GM20000 (cell line): ENCODE data around the gene WBP4.
A peak's percentile ranks its signal among the peaks of the same experiment; 100 is the strongest.
"Not testable (repeated sequence)": the region's sequence is repeated elsewhere in the genome, so short reads cannot be mapped to it uniquely, and the experiment has no call there.

Experiments used
- DNase-seq: peaks from one replicate; pipeline ENCODE4 v3.0.0; 2012; ENCODE audit warnings: low spot score
- TF ChIP-seq, protein P1 (sequence below): IDR thresholded peaks from 2 replicates; pipeline ENCODE4 v1.5.1; 2012; ENCODE audit warnings: mild to moderate bottlenecking, control low read depth; ENCODE audit errors: extremely low read depth, missing control alignments

Gene WBP4

DNA sequence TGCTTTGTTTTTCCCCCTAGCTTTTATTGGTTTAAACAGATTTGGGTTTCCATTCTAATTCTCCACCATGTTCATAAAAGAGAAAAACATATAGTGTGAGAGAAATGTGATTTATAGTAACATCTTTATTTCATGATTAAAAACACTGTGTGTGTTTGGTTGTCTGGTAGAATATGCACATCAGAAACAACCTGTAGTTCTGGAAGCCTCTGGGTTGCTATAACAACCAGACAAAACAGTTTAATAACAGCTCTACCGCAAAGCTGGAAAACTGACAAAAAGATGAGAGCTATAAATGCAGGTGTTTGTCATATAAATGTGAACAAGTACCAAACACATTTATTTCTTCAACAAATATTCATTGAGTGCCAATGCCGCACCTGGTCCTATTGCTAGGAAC, 61.5 kb downstream of the WBP4 start:
- DNase-seq = no peak
- TF ChIP-seq, protein P1, sequence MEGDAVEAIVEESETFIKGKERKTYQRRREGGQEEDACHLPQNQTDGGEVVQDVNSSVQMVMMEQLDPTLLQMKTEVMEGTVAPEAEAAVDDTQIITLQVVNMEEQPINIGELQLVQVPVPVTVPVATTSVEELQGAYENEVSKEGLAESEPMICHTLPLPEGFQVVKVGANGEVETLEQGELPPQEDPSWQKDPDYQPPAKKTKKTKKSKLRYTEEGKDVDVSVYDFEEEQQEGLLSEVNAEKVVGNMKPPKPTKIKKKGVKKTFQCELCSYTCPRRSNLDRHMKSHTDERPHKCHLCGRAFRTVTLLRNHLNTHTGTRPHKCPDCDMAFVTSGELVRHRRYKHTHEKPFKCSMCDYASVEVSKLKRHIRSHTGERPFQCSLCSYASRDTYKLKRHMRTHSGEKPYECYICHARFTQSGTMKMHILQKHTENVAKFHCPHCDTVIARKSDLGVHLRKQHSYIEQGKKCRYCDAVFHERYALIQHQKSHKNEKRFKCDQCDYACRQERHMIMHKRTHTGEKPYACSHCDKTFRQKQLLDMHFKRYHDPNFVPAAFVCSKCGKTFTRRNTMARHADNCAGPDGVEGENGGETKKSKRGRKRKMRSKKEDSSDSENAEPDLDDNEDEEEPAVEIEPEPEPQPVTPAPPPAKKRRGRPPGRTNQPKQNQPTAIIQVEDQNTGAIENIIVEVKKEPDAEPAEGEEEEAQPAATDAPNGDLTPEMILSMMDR = no peak

DNA sequence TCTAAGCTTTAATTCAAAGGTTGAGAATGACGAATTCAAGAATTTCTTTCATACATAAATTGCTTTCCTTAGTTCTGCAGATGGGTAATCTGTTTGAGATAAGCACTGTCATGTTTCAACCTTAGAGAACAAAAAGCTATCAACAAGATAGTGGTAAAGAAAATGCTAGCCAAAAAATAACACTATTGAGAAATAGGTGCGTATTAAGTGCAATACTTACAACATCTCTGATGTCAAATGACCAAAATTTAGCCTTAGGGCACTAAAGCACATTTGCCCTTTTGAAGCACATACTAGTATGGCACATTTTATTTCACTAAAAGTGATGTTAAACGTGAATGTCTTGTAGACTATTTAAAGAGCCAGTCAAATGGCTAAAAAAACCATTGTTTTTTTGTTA, 66.4 kb downstream of the WBP4 start:
- DNase-seq = no peak
- TF ChIP-seq, protein P1 = no peak

- TF ChIP-seq, protein P1 = no peak
- no peak for DNase-seq
Measured at GRCh38 chr13:41130356-41130755, 69.0 kb downstream of the WBP4 start.

GRCh38 chr13:41131189-41131588, 69.9 kb downstream of the WBP4 start:
- not testable (repeated sequence) for DNase-seq

- DNase-seq = not testable (repeated sequence)
Measured at GRCh38 chr13:41131660-41132511, 70.6 kb downstream of the WBP4 start.

DNA sequence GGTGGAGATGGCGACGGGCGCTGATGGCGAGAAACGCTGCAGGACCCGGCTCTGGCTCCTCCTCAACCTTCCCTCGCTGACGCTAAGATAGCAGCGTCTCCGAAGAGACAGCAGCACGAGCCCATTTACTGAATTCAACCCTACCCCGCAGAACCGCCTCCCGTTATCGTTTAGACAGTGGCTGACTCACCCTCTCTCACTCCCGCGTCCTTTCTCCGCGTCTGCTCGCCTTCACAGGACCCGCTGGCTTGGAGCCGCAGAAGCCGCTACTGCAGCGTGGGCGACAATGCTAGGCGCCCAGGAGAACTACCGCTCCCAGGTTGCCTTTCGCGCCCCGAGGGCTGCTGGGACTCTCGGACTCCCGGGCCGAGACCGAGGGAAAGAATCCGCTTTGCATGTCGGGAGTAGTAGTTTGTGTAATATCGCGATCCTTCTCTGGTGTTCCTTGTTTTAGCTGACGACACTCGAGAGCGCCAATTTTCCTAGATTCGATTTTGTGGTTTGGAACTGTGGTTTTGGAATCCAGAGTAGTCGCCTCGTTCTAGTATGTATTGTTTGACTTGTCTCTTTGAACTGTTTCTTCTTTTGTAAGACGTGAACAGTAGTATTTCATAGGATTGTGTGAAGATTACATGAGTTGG, 71.3 kb downstream of the WBP4 start, which contains the start of gene KBTBD6:
Gene KBTBD6, minus strand, starts transcription at position 291 of the 641 bp plus-strand sequence. CDS start 291 bp downstream, outside the sequence.
- DNase-seq = peak; percentile 86
- TF ChIP-seq, protein P1 = no peak
